Smooth muscle cell (in vitro differentiated cells): ENCODE data around the gene USH1C. TPM values are rescaled to one million over a fixed set of nuclear protein-coding genes. Genes with fewer than 3 reads are reported as not detected.

ENCODE experiments used
- DNase-seq: peaks from one replicate; lab custom pipeline; 2025; ENCODE audit not compliant: unreplicated experiment; lab: John Stamatoyannopoulos, UW
- H2AFZ ChIP-seq: fragments of 200-600 bp; sonication (generic); 2 replicates; pipeline ENCODE4 v1.6.0; 2016; ENCODE audit warnings: antibody characterized with exemption, low read depth, mild to moderate bottlenecking
- H3F3A ChIP-seq: fragments of 200-600 bp; sonication (generic); 2 replicates; pipeline ENCODE4 v1.6.0; 2017; ENCODE audit warnings: antibody characterized with exemption, low read depth
- H3K27ac ChIP-seq: fragments of 200-600 bp; sonication (generic); 2 replicates; pipeline ENCODE4 v1.5.1; 2016; ENCODE audit warnings: low read depth, mild to moderate bottlenecking
- H3K27me3 ChIP-seq: fragments of 200-600 bp; sonication (generic); 2 replicates; pipeline ENCODE4 v1.6.1; 2016; ENCODE audit warnings: low read depth, mild to moderate bottlenecking
- H3K36me3 ChIP-seq: fragments of 200-600 bp; sonication (generic); 2 replicates; pipeline ENCODE4 v1.5.1; 2016; ENCODE audit warnings: low read depth
- H3K4me1 ChIP-seq: fragments of 200-600 bp; sonication (generic); 2 replicates; pipeline ENCODE4 v1.5.1; 2016; ENCODE audit warnings: low read depth
- H3K4me2 ChIP-seq: fragments of 200-600 bp; sonication (generic); 2 replicates; pipeline ENCODE4 v1.6.0; 2016; ENCODE audit warnings: mild to moderate bottlenecking
- H3K4me3 ChIP-seq: fragments of 200-600 bp; sonication (generic); 2 replicates; pipeline ENCODE4 v1.5.1; 2016; ENCODE audit warnings: mild to moderate bottlenecking
- H3K79me2 ChIP-seq: fragments of 200-600 bp; sonication (generic); 2 replicates; pipeline ENCODE4 v1.6.0; 2016; ENCODE audit warnings: low read depth, mild to moderate bottlenecking
- H3K9ac ChIP-seq: fragments of 200-600 bp; sonication (generic); 2 replicates; pipeline ENCODE4 v1.6.0; 2016; ENCODE audit warnings: low read depth
- H3K9me3 ChIP-seq: fragments of 200-600 bp; sonication (generic); replicated peaks from 2 replicates; pipeline ENCODE4 v1.5.1; 2016; ENCODE audit warnings: low read depth
- H4K20me1 ChIP-seq: fragments of 200-600 bp; sonication (generic); 2 replicates; pipeline ENCODE4 v1.6.0; 2016; ENCODE audit warnings: low read depth
- WGBS: methylation state at CpG from one replicate; pipeline ENCODE4 v1.1.7; 2016; ENCODE audit warnings: low lambda C conversion rate; 5-methylcytosine and 5-hydroxymethylcytosine counted together
- polyA plus RNA-seq: library from polyadenylated mRNA; unstranded; fragments of >200 nt; fragmentation: Nextera tagmentation; extraction: Ambion mirVana; gene quantifications from 2 replicates; pipeline ENCODE4 v1.2.1, GENCODE V29; 2016
- total RNA-seq: library from RNA; depleted of rRNA; stranded (reverse); fragments of >200 nt; gene quantifications from 2 replicates; pipeline ENCODE4 v1.2.3, GENCODE V29; 2014
- TF ChIP-seq, protein P1 (sequence below): fragments of 200-600 bp; sonication (generic); IDR thresholded peaks from 2 replicates; pipeline ENCODE4 v1.5.1; 2017; ENCODE audit warnings: borderline replicate concordance, mild to moderate bottlenecking, antibody characterized with exemption; ENCODE audit not compliant: insufficient read depth, poor library complexity, severe bottlenecking

The USH1C gene
- total and polyA plus RNA-seq, 2 experiments from 2014 or later = not detected

- Histone ChIP-seq H3K9me3 (no peaks in the 10 kb centered on the region), H4K20me1 (no peaks in the 10 kb centered on the region), H3K4me3 (no peak overlapping the region), H3K27ac (no peak overlapping the region), H3K9ac (no peak overlapping the region), H3K4me1 (no peaks in the 10 kb centered on the region), H3K4me2 (no peak overlapping the region), H2AFZ (no peak overlapping the region), H3F3A (no peaks in the 10 kb centered on the region), H3K36me3 (no peaks in the 10 kb centered on the region), H3K27me3 (peaks cover 8% of the 10 kb centered on the region), H3K79me2 (no peaks in the 10 kb centered on the region)
- TF ChIP-seq, protein P1, sequence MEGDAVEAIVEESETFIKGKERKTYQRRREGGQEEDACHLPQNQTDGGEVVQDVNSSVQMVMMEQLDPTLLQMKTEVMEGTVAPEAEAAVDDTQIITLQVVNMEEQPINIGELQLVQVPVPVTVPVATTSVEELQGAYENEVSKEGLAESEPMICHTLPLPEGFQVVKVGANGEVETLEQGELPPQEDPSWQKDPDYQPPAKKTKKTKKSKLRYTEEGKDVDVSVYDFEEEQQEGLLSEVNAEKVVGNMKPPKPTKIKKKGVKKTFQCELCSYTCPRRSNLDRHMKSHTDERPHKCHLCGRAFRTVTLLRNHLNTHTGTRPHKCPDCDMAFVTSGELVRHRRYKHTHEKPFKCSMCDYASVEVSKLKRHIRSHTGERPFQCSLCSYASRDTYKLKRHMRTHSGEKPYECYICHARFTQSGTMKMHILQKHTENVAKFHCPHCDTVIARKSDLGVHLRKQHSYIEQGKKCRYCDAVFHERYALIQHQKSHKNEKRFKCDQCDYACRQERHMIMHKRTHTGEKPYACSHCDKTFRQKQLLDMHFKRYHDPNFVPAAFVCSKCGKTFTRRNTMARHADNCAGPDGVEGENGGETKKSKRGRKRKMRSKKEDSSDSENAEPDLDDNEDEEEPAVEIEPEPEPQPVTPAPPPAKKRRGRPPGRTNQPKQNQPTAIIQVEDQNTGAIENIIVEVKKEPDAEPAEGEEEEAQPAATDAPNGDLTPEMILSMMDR = no peak
- no peak for DNase-seq
- 91% methylated on average over 11 of the region's 11 CpGs for WGBS
Measured at GRCh38 chr11:17578296-17578695, 34.1 kb upstream of the USH1C start.

- Histone ChIP-seq H3F3A (no peaks in the 10 kb centered on the region), H3K4me3 (no peak overlapping the region), H2AFZ (no peak overlapping the region), H3K36me3 (no peaks in the 10 kb centered on the region), H3K9me3 (no peaks in the 10 kb centered on the region), H3K79me2 (no peaks in the 10 kb centered on the region), H3K27ac (no peak overlapping the region), H3K4me2 (no peak overlapping the region), H3K4me1 (no peaks in the 10 kb centered on the region), H3K9ac (no peak overlapping the region), H3K27me3 (peaks cover 18% of the 10 kb centered on the region), H4K20me1 (no peaks in the 10 kb centered on the region)
- 89% methylated on average over 16 of the region's 16 CpGs for WGBS
- no peak for DNase-seq
- TF ChIP-seq, protein P1 = no peak
Measured at GRCh38 chr11:17575431-17576425, 31.5 kb upstream of the USH1C start.

GRCh38 chr11:17574141-17575091, 30.2 kb upstream of the USH1C start:
- no peak for DNase-seq
- Histone ChIP-seq H3K9me3 (no peaks in the 10 kb centered on the region), H3K4me1 (no peaks in the 10 kb centered on the region), H3K4me3 (no peak overlapping the region), H3K9ac (no peak overlapping the region), H2AFZ (no peak overlapping the region), H3F3A (no peaks in the 10 kb centered on the region), H4K20me1 (no peaks in the 10 kb centered on the region), H3K27ac (no peak overlapping the region), H3K79me2 (no peaks in the 10 kb centered on the region), H3K4me2 (no peak overlapping the region), H3K36me3 (no peaks in the 10 kb centered on the region), H3K27me3 (peaks cover 16% of the 10 kb centered on the region)
- TF ChIP-seq, protein P1 = no peak
- 82% methylated on average over 9 of the region's 9 CpGs for WGBS
